ENCODE results near the gene UBE2F.

Gene UBE2F

DNA sequence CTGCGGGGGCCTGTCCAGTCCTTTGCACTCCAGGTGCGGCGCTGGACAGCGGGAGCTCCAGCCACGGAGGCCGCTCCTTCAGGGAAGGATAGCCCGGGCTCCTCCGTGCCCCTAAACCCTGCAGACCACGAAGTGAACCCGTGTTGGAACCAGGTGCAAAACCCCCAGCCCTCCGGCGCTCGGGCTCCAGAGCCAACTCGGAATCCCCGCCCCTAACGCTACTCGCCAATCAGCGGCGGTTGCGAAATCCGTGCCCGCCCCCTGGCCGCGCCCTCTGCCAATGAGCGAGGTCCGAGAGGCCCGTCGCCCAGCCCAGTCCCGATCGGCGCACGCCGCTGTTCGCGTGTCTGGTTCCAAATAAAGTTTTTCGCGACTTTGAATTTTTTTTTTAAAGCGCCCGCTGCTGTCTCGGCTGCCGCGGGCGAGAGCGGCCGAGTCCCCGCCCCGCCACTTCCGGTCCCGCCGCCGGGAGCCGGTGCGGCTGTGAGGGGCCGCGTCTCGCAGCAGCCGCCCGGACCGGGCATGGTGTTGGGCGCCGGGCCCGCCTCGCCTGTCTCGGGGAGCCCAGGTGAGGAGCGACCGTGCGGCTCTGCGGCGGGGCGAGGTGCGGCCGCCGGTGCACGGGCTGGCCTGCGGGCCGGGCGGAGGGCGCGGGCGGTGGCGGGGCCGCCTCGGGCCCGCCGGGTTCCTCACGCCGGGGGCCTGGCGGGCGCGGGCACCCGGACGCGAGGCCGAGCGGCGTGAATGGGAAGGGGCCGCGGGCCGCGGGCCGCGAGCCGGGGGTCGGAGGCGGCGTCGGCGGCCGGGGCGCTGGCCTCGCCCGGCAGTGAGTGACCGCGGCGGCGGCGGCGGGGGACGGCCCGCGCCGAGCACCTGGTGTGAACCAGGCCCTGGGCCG, at the start of gene UBE2F:
Gene UBE2F, plus strand, starts transcription at position 450 of the 898 bp plus-strand sequence. CDS start 6,094 bp downstream, outside the sequence.
- DNase-seq (ENCODE audit: low read depth in 2 of 2): peak; percentile 95 to 96

DNA sequence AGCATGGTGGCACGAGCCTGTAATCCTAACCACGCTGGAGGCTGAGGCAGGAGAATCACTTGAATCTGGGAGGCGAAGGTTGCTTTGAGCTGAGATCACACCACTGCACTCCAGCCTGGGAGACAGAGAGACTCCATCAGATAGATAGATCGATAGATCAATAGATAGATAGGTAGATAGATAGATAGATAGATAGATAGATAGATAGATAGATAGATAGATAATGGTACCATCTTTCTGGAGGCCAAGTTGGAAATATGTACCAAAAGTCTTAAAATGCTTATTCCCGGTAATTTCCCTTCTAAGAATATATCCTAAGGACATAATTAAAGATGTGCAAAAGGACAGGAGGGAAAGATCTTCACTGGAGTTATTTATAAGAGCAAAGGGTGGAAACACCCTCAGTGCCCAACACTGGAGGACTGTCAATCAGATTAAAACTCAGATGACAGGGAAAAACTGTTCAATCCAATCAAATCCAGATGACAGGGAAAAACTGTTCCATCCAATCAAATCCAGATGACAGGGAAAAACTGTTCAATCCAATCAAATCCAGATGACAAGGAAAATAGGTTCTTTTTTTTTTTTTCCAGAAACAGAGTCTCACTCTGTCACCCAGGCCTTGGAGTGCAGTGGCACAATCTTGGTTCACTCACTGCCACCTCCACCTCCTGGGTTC, 49.0 kb upstream of the UBE2F start:
- DNase-seq (ENCODE audit: low read depth in 2 of 2): no peak

GRCh38 chr2:237919593-237919992, 47.2 kb upstream of the UBE2F start:
- DNase-seq (ENCODE audit: low read depth in 2 of 2): no peak

GRCh38 chr2:237920673-237921072, 46.1 kb upstream of the UBE2F start:
- no peak for DNase-seq (ENCODE audit: low read depth in 2 of 2)

GRCh38 chr2:237921967-237922492, 44.8 kb upstream of the UBE2F start:
- DNase-seq (ENCODE audit: low read depth in 2 of 2): no peak

- DNase-seq (ENCODE audit: low read depth in 2 of 2): peak in 1 of 2 donors; percentile 17
Observed at GRCh38 chr2:237922641-237923361, 44.0 kb upstream of the UBE2F start.

GRCh38 chr2:237923481-237924163, 43.2 kb upstream of the UBE2F start:
- peak; percentile 56 to 75 for DNase-seq (ENCODE audit: low read depth in 2 of 2)

- no peak for DNase-seq (ENCODE audit: low read depth in 2 of 2)
Observed at GRCh38 chr2:237924164-237924534, 42.7 kb upstream of the UBE2F start.

DNA sequence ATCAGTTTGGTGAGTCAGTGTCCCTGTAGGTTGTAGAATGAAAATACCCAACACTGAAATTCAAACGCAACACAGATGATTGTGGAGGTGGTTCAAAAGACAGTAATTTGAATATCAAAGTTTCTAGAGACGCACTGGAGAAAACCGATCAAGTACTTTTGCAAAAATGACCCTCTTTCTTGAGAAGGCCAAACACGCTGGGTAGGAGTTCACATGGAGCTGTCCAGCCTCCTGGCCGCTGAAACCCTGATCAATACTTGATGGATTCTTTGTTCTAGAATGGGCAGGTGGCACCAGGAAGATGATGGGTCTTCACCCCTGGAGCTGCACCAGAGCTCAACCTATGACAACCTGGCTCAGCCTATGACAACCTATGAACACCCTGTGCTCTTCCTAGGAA, 39.7 kb upstream of the UBE2F start:
- DNase-seq (ENCODE audit: low read depth in 2 of 2): no peak

DNA sequence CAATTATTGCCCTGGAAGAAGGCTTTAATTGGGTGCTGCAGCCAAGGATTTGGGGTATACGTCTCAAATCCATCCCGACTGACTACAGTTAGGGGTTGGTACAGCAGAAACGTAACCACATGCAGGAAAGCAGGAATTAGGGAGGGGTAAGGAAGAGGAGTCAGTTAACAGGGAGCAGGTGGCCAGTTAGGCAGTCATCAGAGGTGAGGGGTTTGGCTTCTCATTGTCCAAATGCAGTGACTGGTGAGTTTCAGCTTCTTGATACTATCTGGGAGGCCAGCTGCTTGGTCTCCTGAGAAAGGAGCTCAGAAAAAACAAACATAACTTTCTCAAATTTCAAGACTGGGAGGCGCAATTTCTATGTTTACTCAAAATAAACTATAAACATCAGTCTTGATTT, 38.8 kb upstream of the UBE2F start:
- DNase-seq (ENCODE audit: low read depth in 2 of 2): no peak

DNA sequence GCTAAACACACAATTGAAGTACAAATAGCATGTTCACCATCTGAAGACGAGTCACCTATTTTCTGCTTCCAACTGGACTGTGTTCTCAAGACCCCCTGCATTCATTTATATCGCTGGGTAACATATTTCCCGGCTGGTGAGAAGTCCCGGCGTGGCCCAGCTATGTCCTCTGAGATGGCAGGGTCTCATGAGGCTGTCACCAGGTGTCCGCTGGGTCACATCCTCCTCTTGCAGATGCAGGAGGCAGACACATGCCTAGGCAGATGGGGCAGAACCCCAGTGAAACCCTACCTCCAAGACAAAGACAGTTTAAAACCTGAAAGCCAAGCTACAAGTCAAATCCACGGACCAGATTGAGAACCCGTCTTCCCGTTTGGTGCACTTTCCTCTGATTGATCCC, 36.8 kb upstream of the UBE2F start:
- DNase-seq (ENCODE audit: low read depth in 2 of 2): no peak

DNA sequence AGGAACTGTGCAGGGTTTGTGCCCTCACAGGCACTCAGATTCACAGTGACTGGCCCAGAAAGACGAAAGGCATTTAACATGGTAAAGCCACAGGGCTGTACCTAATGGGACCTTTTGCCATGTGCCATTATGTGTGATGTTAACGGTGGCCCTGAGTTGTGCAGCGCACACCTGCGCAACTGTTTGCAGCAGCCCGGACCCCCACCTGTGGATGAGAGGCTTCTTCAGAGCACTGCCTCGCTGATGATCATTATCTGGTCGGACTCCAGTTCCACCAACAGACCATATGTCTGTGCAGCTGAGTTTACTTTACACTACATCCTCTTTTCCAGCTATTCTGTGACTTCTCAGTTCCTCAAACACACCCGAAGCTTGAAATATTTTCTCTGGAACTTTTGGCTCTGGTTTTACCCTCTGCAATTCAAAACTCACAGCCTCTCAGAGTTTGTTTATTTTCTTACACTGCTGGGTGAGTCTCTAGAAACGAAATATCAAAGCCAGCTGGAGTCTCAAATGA, 35.6 kb upstream of the UBE2F start:
- no peak for DNase-seq (ENCODE audit: low read depth in 2 of 2)

- DNase-seq (ENCODE audit: low read depth in 2 of 2): no peak
Observed at GRCh38 chr2:237932731-237933131, 34.1 kb upstream of the UBE2F start.

DNA sequence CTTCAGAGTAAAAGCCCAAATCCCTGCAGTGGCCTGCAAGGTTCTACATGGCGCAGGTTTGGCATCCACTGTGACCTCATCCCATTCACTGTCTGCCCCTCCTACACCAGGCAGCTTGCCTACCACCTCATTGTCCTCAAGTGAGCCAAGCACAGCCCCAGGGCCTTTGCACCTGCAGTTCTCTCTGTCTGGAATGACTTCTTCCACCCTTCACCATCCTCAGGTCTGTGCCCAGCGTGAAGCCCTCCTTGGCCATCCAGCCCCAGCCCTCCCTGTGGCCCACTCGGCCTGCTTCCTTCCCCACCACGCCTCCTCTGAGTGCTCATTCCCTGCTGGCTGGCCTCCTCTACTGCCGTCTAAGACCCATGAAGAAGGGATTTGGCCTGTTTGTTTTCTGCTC, 32.6 kb upstream of the UBE2F start:
- no peak for DNase-seq (ENCODE audit: low read depth in 2 of 2)

DNA sequence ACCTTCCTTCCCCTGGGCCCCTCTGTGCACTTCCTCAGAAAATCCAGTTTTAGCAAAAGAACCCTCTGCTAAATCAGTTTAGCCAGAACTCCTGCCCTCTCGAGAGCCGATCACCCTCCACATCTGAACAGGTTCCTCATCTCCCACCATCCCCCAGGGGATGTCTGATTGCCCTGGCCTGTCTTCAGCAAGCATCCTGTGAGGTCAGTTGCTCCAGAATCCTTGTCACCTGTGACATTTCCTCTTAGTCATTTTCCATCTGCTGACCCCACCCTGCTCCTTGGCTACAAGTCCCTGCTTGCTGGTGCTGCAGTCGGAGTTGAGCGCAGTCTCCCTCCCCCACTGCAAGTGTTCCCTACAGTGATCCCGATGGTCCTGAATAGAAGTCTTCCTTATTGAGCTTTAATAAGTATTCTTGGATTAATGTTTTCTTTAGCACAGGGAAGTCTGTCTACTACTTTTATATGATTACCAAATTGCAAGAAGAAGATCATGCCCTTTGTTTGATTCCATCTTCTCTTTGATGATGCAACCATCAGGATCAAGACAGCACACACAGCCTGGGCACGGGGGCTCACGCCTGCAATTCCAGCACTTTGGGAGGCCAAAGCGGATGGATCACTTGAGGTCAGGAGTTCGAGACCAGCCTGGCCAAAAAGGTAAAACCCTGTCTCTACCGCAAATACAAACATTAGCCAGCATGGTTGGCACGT, 30.9 kb upstream of the UBE2F start:
- no peak for DNase-seq (ENCODE audit: low read depth in 2 of 2)

- no peak for DNase-seq (ENCODE audit: low read depth in 2 of 2)
Observed at GRCh38 chr2:237939251-237939650, 27.6 kb upstream of the UBE2F start.

GRCh38 chr2:237940828-237941227, 26.0 kb upstream of the UBE2F start:
- DNase-seq (ENCODE audit: low read depth in 2 of 2): no peak

- DNase-seq (ENCODE audit: low read depth in 2 of 2): no peak
Observed at GRCh38 chr2:237941239-237941638, 25.6 kb upstream of the UBE2F start.

GRCh38 chr2:237942513-237942899, 24.3 kb upstream of the UBE2F start:
- no peak for DNase-seq (ENCODE audit: low read depth in 2 of 2)

- no peak for DNase-seq (ENCODE audit: low read depth in 2 of 2)
Observed at GRCh38 chr2:237943395-237944094, 23.3 kb upstream of the UBE2F start.
